A549 (cell line): ENCODE data around the gene HNRNPUL1.

Experiments
- BHLHE40 ChIP-seq: IDR thresholded peaks from 2 replicates; pipeline ENCODE4 v1.6.1; 2012; ENCODE audit warnings: low read depth, low read length, inconsistent platforms
- CEBPB ChIP-seq, 2 experiments: fragments of >200 bp in 1 of 2; sonication (Bioruptor Twin) in 1 of 2; formaldehyde crosslinking in 1 of 2; IDR thresholded peaks; 2 replicates each; pipeline ENCODE4 v1.6.1; 2012 to 2016
- CHD2 ChIP-seq: fragments of 150-350 bp; IDR thresholded peaks from 2 replicates; pipeline ENCODE4 v1.6.1; 2014; ENCODE audit warnings: low read length; ENCODE audit not compliant: partially characterized antibody
- CTCF ChIP-seq: fragments of >200 bp; sonication (Bioruptor Twin); formaldehyde crosslinking; IDR thresholded peaks from 3 replicates; pipeline ENCODE4 v1.5.1; 2016
- JUNB ChIP-seq: fragments of >200 bp; sonication (Bioruptor Twin); formaldehyde crosslinking; IDR thresholded peaks from 2 replicates; pipeline ENCODE4 v1.6.1; 2016
- KDM1A ChIP-seq: fragments of 200-600 bp; sonication (generic); IDR thresholded peaks from 2 replicates; pipeline ENCODE4 v1.6.1; 2016; ENCODE audit warnings: low read depth, mild to moderate bottlenecking
- MAFK ChIP-seq: fragments of 450-650 bp; IDR thresholded peaks from 2 replicates; pipeline ENCODE4 v1.6.1; 2014; ENCODE audit not compliant: partially characterized antibody
- NR3C1 ChIP-seq: fragments of >200 bp; sonication (Bioruptor Twin); formaldehyde crosslinking; IDR thresholded peaks from 3 replicates; pipeline ENCODE4 v1.6.1; 2017
- PBX3 ChIP-seq: IDR thresholded peaks from 2 replicates; pipeline ENCODE4 v1.6.1; 2012
- PHF8 ChIP-seq: fragments of 200-600 bp; sonication (generic); IDR thresholded peaks from 2 replicates; pipeline ENCODE4 v1.6.1; 2016; ENCODE audit warnings: low read depth, mild to moderate bottlenecking, antibody characterized with exemption, moderate library complexity, borderline replicate concordance
- POLR2A ChIP-seq: IDR thresholded peaks from 2 replicates; pipeline ENCODE4 v1.6.1; 2012; ENCODE audit warnings: mild to moderate bottlenecking, low read length
- POLR2AphosphoS2 ChIP-seq: conservative IDR thresholded peaks from 2 replicates; pipeline ENCODE4 v1.6.1; 2012; ENCODE audit warnings: low read length, improper control_type of control experiment, inconsistent platforms
- USF2 ChIP-seq: fragments of 450-650 bp; IDR thresholded peaks from 2 replicates; pipeline ENCODE4 v1.6.1; 2014; ENCODE audit warnings: antibody characterized with exemption

GRCh38 chr19:41245843-41246242, 18.3 kb upstream of the HNRNPUL1 start:
- TF ChIP-seq POLR2A, result no peak
- no peak for TF ChIP-seq KDM1A
- TF ChIP-seq CTCF, result no peak
- TF ChIP-seq MAFK, result no peak
- no peak for TF ChIP-seq USF2
- TF ChIP-seq CHD2, result no peak
- no peak for TF ChIP-seq CEBPB (IDR thresholded peaks at IDR 0.05)
- TF ChIP-seq PBX3, result no peak
- TF ChIP-seq POLR2AphosphoS2, result no peak
- TF ChIP-seq NR3C1, result no peak
- TF ChIP-seq BHLHE40, result no peak
- TF ChIP-seq JUNB, result no peak
- no peak for TF ChIP-seq PHF8
